Activated T-helper 17 cell treated with anti-CD3 and anti-CD28 coated beads, Interleukin-2, amount 50 U/mL, for 72 hours (primary cell): ENCODE data around the gene PRTFDC1. TPM values are rescaled to one million over a fixed set of nuclear protein-coding genes. Genes with fewer than 3 reads are reported as not detected.
"Not testable (repeated sequence)": the region's sequence is repeated elsewhere in the genome, so short reads cannot be mapped to it uniquely, and the experiment has no call there.

Experiments
- ATAC-seq: fragments of 150-1000 bp; cut with Tn5 transposase; replicated peaks from 2 replicates; pipeline ENCODE4 v1.10.0; 2021; ENCODE audit warnings: mild to moderate bottlenecking, moderate library complexity
- H3K27ac Mint-ChIP-seq: one replicate; pipeline ENCODE4 v1.8.0; 2022; ENCODE audit warnings: mixed read lengths
- H3K27me3 Mint-ChIP-seq: one replicate; pipeline ENCODE4 v1.8.0; 2022; ENCODE audit warnings: mixed read lengths
- H3K36me3 Mint-ChIP-seq: one replicate; pipeline ENCODE4 v1.8.0; 2022; ENCODE audit warnings: low read depth, mild to moderate bottlenecking, mixed read lengths
- H3K4me1 Mint-ChIP-seq: one replicate; pipeline ENCODE4 v1.8.0; 2022; ENCODE audit warnings: mixed read lengths
- H3K4me3 Mint-ChIP-seq: one replicate; pipeline ENCODE4 v1.8.0; 2022; ENCODE audit warnings: mild to moderate bottlenecking, mixed read lengths
- H3K9me3 Mint-ChIP-seq: one replicate; pipeline ENCODE4 v1.8.0; 2022; ENCODE audit warnings: mixed read lengths
- total RNA-seq, 2 donors: library from RNA; stranded (reverse); gene quantifications; one replicate each; pipeline ENCODE4 v1.2.3, GENCODE V29; 2022

PRTFDC1 gene
- total RNA-seq, 2 donors from 2014 or later = 0.58 to 0.77 TPM

DNA sequence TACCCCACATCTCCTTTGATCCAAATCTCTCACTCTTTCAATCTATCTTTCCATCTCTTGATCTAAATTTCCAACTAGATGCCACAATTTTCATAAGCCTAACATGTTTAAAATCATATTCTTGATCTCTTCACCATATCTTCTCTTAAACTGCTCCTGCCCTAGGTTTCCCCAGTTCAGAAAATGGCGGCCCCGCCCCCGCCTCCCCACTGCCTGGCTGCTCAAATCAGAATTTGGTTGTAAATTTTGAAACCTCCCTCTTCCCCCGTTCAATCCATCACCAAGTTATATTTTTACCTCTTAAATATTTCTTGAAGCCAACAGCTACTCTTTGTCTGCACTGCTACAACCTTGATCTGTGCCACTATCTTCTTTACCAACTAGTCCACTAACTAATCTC, 27.3 kb upstream of the PRTFDC1 start:
- no peak for ATAC-seq
- Mint-ChIP-seq H3K27ac (no peak overlapping the region), H3K27me3 (no peaks in the 10 kb centered on the region), H3K4me1 (peaks cover 6% of the 10 kb centered on the region), H3K4me3 (no peak overlapping the region), H3K9me3 (no peaks in the 10 kb centered on the region), H3K36me3 (no peaks in the 10 kb centered on the region)

GRCh38 chr10:24974976-24975375, 22.6 kb upstream of the PRTFDC1 start:
- Mint-ChIP-seq H3K4me3 (no peak overlapping the region), H3K27ac (no peak overlapping the region), H3K4me1 (no peaks in the 10 kb centered on the region), H3K27me3 (no peaks in the 10 kb centered on the region), H3K36me3 (no peaks in the 10 kb centered on the region), H3K9me3 (no peaks in the 10 kb centered on the region)
- ATAC-seq = no peak

DNA sequence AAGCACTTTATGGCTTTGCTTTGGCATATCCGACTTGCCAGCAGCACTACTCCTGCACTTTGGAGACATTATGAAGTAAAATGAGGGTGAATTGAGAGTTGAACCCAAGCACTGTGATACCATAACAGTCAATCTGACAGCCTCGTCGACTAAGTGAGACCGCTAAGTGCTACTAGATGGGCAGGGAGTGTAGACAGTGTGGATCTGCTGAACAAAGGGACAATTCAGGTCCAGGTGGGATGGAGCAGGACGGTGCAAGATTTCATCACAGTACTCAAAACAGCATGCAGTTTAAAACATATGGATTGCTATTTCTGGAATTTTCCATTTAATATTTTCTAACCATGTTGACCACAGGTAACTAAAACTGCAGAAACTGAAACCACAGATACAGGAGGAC, 20.8 kb upstream of the PRTFDC1 start:
- H3K4me3 Mint-ChIP-seq = no peak overlapping the region
- no peaks in the 10 kb centered on the region for H3K9me3 Mint-ChIP-seq
- H3K27ac Mint-ChIP-seq = no peak overlapping the region
- H3K27me3 Mint-ChIP-seq = no peaks in the 10 kb centered on the region
- no peaks in the 10 kb centered on the region for H3K36me3 Mint-ChIP-seq
- no peaks in the 10 kb centered on the region for H3K4me1 Mint-ChIP-seq
- ATAC-seq = no peak

GRCh38 chr10:24971374-24971773, 19.0 kb upstream of the PRTFDC1 start:
- H3K27ac Mint-ChIP-seq = no peak overlapping the region
- H3K4me3 Mint-ChIP-seq = no peak overlapping the region
- H3K36me3 Mint-ChIP-seq = no peaks in the 10 kb centered on the region
- H3K27me3 Mint-ChIP-seq = no peaks in the 10 kb centered on the region
- no peaks in the 10 kb centered on the region for H3K9me3 Mint-ChIP-seq
- no peaks in the 10 kb centered on the region for H3K4me1 Mint-ChIP-seq
- ATAC-seq = no peak

GRCh38 chr10:24969841-24970281, 17.5 kb upstream of the PRTFDC1 start:
- no peak overlapping the region for H3K27ac Mint-ChIP-seq
- no peak overlapping the region for H3K4me3 Mint-ChIP-seq
- H3K4me1 Mint-ChIP-seq = no peaks in the 10 kb centered on the region
- H3K27me3 Mint-ChIP-seq = no peaks in the 10 kb centered on the region
- no peaks in the 10 kb centered on the region for H3K36me3 Mint-ChIP-seq
- ATAC-seq = no peak
- H3K9me3 Mint-ChIP-seq = no peaks in the 10 kb centered on the region

DNA sequence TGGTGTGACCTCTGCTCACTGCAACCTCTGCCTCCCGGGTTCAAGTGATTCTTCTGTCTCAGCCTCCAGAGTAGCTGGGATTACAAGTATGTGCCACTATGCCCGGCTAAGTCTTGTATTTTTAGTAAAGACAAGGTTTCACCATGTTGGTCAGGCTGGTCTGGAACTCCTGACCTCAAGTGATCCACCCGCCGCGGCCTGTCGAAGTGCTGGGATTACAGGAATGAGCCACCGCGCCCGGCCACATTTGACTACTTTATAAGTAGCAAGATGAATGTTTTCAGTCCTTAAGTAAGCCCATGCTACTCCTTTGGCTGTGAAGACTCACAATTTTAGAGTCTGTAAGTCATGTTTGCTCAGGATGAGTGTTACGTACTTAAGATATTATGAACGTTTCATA, 16.5 kb upstream of the PRTFDC1 start:
- H3K9me3 Mint-ChIP-seq, H3K4me1 Mint-ChIP-seq, H3K4me3 Mint-ChIP-seq, H3K36me3 Mint-ChIP-seq, ATAC-seq, H3K27ac Mint-ChIP-seq, H3K27me3 Mint-ChIP-seq: not testable (repeated sequence)

- no peak overlapping the region for H3K4me3 Mint-ChIP-seq
- no peaks in the 10 kb centered on the region for H3K4me1 Mint-ChIP-seq
- H3K27me3 Mint-ChIP-seq = no peaks in the 10 kb centered on the region
- H3K36me3 Mint-ChIP-seq = no peaks in the 10 kb centered on the region
- no peak overlapping the region for H3K27ac Mint-ChIP-seq
- no peaks in the 10 kb centered on the region for H3K9me3 Mint-ChIP-seq
- no peak for ATAC-seq
These were observed 15.9 kb upstream of the PRTFDC1 start for GRCh38 chr10:24968349-24968748.

DNA sequence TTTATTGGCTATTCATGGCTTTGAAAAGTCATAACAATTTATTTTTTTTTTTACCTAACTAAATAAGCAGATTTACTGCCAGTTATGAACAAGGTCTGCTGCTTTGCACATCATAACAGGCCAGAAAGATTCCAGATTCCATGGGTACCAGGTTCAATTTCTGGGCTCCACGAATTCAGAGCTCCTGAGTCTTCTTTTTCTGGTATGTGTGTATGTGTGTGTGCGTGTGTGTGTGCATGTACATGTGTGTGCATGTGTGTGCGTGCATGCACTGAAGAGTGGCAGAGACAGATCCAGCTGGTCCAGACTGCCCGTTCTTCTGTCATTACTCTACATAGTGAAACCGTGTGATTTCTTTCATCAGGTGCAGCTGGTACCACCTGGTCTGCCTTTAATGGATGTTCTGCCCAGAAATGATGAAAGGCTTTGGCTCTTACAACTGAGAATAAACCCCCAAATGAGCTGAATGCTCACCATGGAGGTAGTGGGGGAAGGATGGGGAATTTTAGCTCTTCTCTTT, 14.6 kb upstream of the PRTFDC1 start:
- no peak for ATAC-seq
- Mint-ChIP-seq H3K9me3 (no peaks in the 10 kb centered on the region), H3K36me3 (no peaks in the 10 kb centered on the region), H3K27ac (no peak overlapping the region), H3K4me1 (no peaks in the 10 kb centered on the region), H3K27me3 (no peaks in the 10 kb centered on the region), H3K4me3 (no peak overlapping the region)

DNA sequence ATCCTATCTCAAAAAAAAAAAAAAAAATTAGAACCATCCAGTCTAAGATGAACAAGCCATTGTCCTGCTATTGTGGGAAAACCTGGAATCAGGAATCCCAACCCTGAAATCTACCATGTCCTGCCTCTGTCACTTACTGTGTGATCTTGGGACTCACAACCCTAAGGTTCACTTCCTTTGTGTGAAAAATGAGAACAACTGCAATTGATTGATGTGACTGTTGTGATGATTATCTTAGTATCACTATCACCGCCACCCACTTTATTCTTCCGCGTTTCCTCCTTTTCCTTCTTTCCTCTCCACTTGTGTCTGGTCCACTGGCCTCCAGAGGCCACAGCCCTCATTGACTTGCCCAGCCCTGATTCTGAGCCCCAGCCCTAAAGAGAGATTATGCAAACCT, 12.6 kb upstream of the PRTFDC1 start:
- no peak overlapping the region for H3K27ac Mint-ChIP-seq
- no peaks in the 10 kb centered on the region for H3K36me3 Mint-ChIP-seq
- H3K4me3 Mint-ChIP-seq = no peak overlapping the region
- no peaks in the 10 kb centered on the region for H3K9me3 Mint-ChIP-seq
- no peaks in the 10 kb centered on the region for H3K4me1 Mint-ChIP-seq
- no peaks in the 10 kb centered on the region for H3K27me3 Mint-ChIP-seq
- ATAC-seq = no peak

GRCh38 chr10:24963521-24964041, 11.2 kb upstream of the PRTFDC1 start:
- no peaks in the 10 kb centered on the region for H3K9me3 Mint-ChIP-seq
- H3K27ac Mint-ChIP-seq = no peak overlapping the region
- no peaks in the 10 kb centered on the region for H3K36me3 Mint-ChIP-seq
- no peaks in the 10 kb centered on the region for H3K4me1 Mint-ChIP-seq
- no peak overlapping the region for H3K4me3 Mint-ChIP-seq
- H3K27me3 Mint-ChIP-seq = no peaks in the 10 kb centered on the region
- no peak for ATAC-seq

- Mint-ChIP-seq H3K36me3 (no peaks in the 10 kb centered on the region), H3K9me3 (no peaks in the 10 kb centered on the region), H3K4me1 (no peaks in the 10 kb centered on the region), H3K27ac (no peak overlapping the region), H3K27me3 (no peaks in the 10 kb centered on the region), H3K4me3 (no peak overlapping the region)
- peak; percentile 93 for ATAC-seq
These were observed 10.6 kb upstream of the PRTFDC1 start for GRCh38 chr10:24962995-24963394.

- H3K36me3 Mint-ChIP-seq = no peaks in the 10 kb centered on the region
- ATAC-seq = no peak
- H3K4me3 Mint-ChIP-seq = no peak overlapping the region
These were observed 9.2 kb upstream of the PRTFDC1 start for GRCh38 chr10:24961582-24961981.

DNA sequence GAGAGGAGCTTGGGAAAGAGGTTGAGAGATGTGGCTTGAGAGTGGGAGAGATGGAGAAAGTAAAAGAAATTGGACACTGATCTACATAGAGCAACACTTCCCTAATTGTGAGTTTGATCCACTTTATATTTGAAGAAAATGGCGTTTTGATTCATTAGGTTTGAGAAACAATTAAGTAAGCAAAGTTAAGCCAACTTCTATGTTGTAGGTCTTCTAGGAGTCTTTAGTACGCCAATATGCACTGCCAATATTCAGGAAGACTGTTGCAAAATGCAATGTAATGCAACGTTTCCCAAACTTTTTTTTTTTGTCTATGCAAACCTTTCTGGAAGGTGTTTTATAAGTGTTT, 7.0 kb upstream of the PRTFDC1 start:
- Mint-ChIP-seq H3K36me3 (no peaks in the 10 kb centered on the region), H3K4me1 (no peaks in the 10 kb centered on the region), H3K27ac (no peak overlapping the region), H3K27me3 (no peaks in the 10 kb centered on the region), H3K9me3 (no peaks in the 10 kb centered on the region), H3K4me3 (no peak overlapping the region)
- ATAC-seq = no peak

More at GRCh38 chr10:24961582-24961981, 9.2 kb upstream of the PRTFDC1 start:
- H3K9me3 Mint-ChIP-seq = no peaks in the 10 kb centered on the region
- H3K4me1 Mint-ChIP-seq = no peaks in the 10 kb centered on the region
- no peak overlapping the region for H3K27ac Mint-ChIP-seq
- no peaks in the 10 kb centered on the region for H3K27me3 Mint-ChIP-seq

GRCh38 chr10:24958721-24959381, 6.4 kb upstream of the PRTFDC1 start:
- Mint-ChIP-seq H3K9me3 (no peaks in the 10 kb centered on the region), H3K4me1 (no peaks in the 10 kb centered on the region), H3K36me3 (no peaks in the 10 kb centered on the region), H3K27ac (no peak overlapping the region), H3K27me3 (no peaks in the 10 kb centered on the region), H3K4me3 (no peak overlapping the region)
- no peak for ATAC-seq

GRCh38 chr10:24958091-24958720, 5.8 kb upstream of the PRTFDC1 start:
- Mint-ChIP-seq H3K36me3 (no peaks in the 10 kb centered on the region), H3K9me3 (no peaks in the 10 kb centered on the region), H3K4me3 (no peak overlapping the region), H3K27me3 (no peaks in the 10 kb centered on the region), H3K4me1 (peaks cover 4% of the 10 kb centered on the region), H3K27ac (no peak overlapping the region)
- ATAC-seq = no peak
